NB4 (cell line): ENCODE measurements around the gene RNF128.

Experiments used
- DNase-seq: peaks from one replicate; pipeline ENCODE4 v3.0.0; 2010; ENCODE audit warnings: low read depth
- H3K4me3 ChIP-seq: one replicate; pipeline ENCODE4 v1.5.1; 2011; ENCODE audit warnings: mild to moderate bottlenecking, low read depth, low read length, moderate library complexity
- MYC ChIP-seq: IDR thresholded peaks from 2 replicates; pipeline ENCODE4 v1.6.1; 2011; ENCODE audit warnings: low read depth, low read length
- POLR2A ChIP-seq: IDR thresholded peaks from 2 replicates; pipeline ENCODE4 v1.6.1; 2011; ENCODE audit warnings: mild to moderate bottlenecking; ENCODE audit not compliant: insufficient read length; ENCODE audit errors: extremely low read depth
- TF ChIP-seq, protein P1 (sequence below): IDR thresholded peaks from one replicate; pipeline ENCODE4 v1.5.1; 2012; ENCODE audit warnings: low read depth, low read length
- TF ChIP-seq, protein P2 (sequence below): IDR thresholded peaks from 2 replicates; pipeline ENCODE4 v1.6.1; 2011; ENCODE audit warnings: low read depth, low read length

RNF128 gene

DNA sequence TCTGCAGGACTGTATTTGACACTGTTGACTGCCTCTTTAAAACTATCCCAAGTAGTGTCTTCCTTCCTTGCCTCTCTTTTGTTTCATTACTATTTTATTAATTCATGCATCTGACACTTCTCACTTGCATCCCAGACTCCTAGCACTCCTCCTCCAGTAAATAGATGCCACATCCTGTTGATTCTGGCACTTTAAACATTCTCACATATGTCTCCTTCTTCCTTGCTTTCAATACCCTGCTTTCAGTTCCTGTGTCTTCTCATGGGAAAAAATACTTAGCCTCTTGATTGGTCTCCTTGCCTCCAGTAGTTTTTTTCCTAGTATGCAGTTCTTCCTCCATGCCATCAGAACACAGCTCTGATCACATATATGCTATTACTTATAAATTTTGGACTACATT lies 5.1 kb downstream of the RNF128 start:
- no peak overlapping the region for H3K4me3 ChIP-seq
- TF ChIP-seq, protein P1, sequence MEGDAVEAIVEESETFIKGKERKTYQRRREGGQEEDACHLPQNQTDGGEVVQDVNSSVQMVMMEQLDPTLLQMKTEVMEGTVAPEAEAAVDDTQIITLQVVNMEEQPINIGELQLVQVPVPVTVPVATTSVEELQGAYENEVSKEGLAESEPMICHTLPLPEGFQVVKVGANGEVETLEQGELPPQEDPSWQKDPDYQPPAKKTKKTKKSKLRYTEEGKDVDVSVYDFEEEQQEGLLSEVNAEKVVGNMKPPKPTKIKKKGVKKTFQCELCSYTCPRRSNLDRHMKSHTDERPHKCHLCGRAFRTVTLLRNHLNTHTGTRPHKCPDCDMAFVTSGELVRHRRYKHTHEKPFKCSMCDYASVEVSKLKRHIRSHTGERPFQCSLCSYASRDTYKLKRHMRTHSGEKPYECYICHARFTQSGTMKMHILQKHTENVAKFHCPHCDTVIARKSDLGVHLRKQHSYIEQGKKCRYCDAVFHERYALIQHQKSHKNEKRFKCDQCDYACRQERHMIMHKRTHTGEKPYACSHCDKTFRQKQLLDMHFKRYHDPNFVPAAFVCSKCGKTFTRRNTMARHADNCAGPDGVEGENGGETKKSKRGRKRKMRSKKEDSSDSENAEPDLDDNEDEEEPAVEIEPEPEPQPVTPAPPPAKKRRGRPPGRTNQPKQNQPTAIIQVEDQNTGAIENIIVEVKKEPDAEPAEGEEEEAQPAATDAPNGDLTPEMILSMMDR = no peak
- TF ChIP-seq POLR2A (no peak), MYC (no peak)
- TF ChIP-seq, protein P2, sequence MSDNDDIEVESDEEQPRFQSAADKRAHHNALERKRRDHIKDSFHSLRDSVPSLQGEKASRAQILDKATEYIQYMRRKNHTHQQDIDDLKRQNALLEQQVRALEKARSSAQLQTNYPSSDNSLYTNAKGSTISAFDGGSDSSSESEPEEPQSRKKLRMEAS = no peak
- DNase-seq = no peak

DNA sequence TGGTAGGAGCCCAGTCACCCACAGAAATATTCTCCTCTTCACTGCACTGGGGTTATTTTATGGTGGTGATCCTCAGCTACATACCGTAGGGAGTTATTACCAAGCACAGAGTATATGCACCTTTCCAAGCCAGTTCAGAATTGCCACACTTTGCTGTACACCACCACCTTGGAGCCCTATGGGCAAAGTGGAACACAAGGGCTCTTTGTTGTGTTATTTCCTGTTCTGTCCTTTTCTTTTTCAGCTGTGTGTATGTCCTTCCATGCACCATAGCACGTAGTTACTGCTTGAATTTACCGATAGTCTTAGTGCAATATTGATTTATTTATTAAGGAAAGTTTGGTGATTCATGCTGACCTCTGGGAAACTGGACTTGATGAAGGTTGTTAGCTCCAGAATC lies 8.3 kb downstream of the RNF128 start:
- no peak for DNase-seq
- TF ChIP-seq, protein P2 = no peak
- H3K4me3 ChIP-seq = no peak overlapping the region

DNA sequence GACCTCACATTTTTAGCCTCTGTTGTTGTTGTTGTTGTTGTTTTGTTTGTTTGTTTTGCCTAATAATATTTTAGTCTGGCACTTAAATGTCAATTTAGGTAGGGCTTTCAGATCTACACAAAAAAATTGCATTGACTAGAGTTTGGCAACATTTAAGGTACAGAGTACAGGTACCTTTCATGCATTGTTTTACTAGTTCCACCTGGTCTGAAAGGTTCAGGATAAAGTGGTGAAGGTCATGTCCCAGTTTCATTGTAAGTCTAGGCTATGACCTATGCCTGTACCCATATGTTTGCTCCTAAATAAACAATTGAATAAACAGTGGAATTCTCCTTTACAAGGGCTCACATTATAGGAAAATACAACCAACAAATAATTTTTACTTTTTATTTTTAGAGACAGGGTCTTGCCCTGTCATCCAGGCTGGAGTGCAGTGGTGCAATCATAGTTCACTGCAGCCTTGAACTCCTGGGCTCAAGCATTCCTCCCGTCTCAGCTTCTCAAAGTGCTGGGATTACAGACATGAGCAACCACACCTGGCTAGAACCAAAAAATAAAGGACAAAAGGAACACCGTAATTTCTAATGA lies 13.8 kb downstream of the RNF128 start:
- TF ChIP-seq POLR2A = no peak
- TF ChIP-seq, protein P1 = no peak
- no peak for TF ChIP-seq MYC
- no peak for DNase-seq
- no peak overlapping the region for H3K4me3 ChIP-seq

DNA sequence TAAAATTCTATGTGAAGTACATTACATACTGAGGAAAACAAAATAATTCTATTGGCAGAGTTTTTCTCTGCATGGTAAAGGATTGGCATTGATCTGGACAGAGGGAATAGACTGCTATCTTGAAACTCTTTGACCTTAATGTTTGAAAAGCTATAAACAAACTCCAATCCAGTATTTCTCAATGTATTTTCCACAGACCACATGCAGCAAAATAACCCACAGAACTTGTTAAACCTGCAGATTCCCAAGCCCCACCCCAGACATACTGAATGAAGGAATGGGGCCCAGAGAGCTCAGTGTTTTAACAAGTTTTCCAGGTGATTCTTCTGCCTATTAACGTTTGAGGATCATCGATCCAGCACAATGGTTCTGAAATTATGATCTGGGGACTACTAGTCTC lies 15.7 kb downstream of the RNF128 start:
- DNase-seq = no peak
- TF ChIP-seq POLR2A = no peak
- TF ChIP-seq, protein P2 = no peak
- TF ChIP-seq, protein P1 = no peak
- no peak for TF ChIP-seq MYC
- H3K4me3 ChIP-seq = no peak overlapping the region

DNA sequence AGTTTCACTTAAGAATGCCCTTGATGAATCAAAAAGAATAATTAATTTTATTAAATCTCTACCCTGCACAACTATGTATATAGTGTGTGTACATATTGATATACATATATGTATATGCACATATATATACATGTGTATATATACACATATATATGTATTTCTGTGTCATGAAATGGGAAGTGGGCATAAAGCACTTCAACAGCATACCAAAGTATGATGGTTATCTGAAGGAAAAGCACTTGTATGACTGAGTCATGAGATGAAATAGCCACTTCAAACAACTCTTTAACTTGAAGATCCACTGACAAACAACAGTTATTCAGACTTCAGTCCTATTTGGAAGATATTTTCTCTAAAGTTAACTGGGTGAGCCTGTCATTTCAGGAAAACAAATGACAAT lies 16.3 kb downstream of the RNF128 start:
- H3K4me3 ChIP-seq = no peak overlapping the region
- DNase-seq = no peak
- TF ChIP-seq, protein P2 = no peak
- TF ChIP-seq MYC = no peak
- TF ChIP-seq, protein P1 = no peak
- no peak for TF ChIP-seq POLR2A

DNA sequence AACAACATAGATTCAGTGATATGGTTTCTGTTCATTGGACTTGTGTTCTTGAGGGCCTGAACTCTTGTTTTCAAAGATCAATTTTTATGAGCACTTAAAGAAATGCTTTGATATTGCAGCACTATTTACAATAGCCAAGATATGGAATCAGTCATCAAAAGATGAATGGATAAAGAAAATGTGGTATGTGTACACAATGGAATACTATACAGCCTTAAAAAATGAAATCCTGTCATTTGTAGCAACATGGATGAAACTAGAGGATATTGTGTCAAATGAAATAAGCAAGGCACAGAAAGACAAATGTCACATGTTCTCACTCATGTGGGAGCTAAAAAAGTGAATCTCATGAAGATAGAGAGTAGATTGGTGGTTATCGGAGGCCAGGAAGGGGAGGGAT lies 21.9 kb downstream of the RNF128 start:
- TF ChIP-seq, protein P1 = no peak
- no peak for TF ChIP-seq MYC
- no peak for DNase-seq
- H3K4me3 ChIP-seq = no peak overlapping the region
